Thyroid gland (tissue), 4 donors: Measurements from ENCODE around the gene DSCAM.

Experiments
- POLR2A ChIP-seq, 2 donors: fragments of 450-650 bp; IDR thresholded peaks; one replicate each; pipeline ENCODE4 v1.6.1; 2017; ENCODE audit warnings: antibody characterized with exemption in 2 of 2, mild to moderate bottlenecking in 2 of 2, moderate library complexity in 1 of 2
- TF ChIP-seq, protein P1 (sequence below), 6 experiments: fragments of 200-600 bp in 3 of 6; fragments of 450-650 bp in 3 of 6; sonication (generic) in 3 of 6; IDR thresholded peaks; one replicate each; pipeline ENCODE4 v1.5.1; 2016 to 2019; ENCODE audit warnings: antibody characterized with exemption in 6 of 6, mild to moderate bottlenecking in 2 of 6, inconsistent platforms in 1 of 6, moderate library complexity in 1 of 6

GRCh38 chr21:40800126-40800525 lies 46.8 kb downstream of the DSCAM start:
- TF ChIP-seq, protein P1, sequence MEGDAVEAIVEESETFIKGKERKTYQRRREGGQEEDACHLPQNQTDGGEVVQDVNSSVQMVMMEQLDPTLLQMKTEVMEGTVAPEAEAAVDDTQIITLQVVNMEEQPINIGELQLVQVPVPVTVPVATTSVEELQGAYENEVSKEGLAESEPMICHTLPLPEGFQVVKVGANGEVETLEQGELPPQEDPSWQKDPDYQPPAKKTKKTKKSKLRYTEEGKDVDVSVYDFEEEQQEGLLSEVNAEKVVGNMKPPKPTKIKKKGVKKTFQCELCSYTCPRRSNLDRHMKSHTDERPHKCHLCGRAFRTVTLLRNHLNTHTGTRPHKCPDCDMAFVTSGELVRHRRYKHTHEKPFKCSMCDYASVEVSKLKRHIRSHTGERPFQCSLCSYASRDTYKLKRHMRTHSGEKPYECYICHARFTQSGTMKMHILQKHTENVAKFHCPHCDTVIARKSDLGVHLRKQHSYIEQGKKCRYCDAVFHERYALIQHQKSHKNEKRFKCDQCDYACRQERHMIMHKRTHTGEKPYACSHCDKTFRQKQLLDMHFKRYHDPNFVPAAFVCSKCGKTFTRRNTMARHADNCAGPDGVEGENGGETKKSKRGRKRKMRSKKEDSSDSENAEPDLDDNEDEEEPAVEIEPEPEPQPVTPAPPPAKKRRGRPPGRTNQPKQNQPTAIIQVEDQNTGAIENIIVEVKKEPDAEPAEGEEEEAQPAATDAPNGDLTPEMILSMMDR (IDR thresholded peaks at IDR 0.05), result no peak
- no peak for TF ChIP-seq POLR2A (IDR thresholded peaks at IDR 0.05)
